HG02610 (cell line): Measurements from ENCODE around the gene MCOLN1.
"Not testable (repeated sequence)": the region's sequence is repeated elsewhere in the genome, so short reads cannot be mapped to it uniquely, and the experiment has no call there.

Experiments
- ATAC-seq: cut with Tn5 transposase; IDR thresholded peaks from one replicate; pipeline ENCODE4 v1.9.1; 2021; ENCODE audit warnings: mild to moderate bottlenecking, moderate library complexity; ENCODE audit not compliant: unreplicated experiment

Gene MCOLN1

GRCh38 chr19:7522923-7523667, 671 bp downstream of the MCOLN1 start:
- ATAC-seq: no peak

- ATAC-seq: no peak
Measured at GRCh38 chr19:7524523-7524922, 2.1 kb downstream of the MCOLN1 start.

GRCh38 chr19:7524992-7525739, 2.7 kb downstream of the MCOLN1 start:
- ATAC-seq: no peak

GRCh38 chr19:7526059-7526929, 3.9 kb downstream of the MCOLN1 start:
- ATAC-seq: no peak

- no peak for ATAC-seq
Measured at GRCh38 chr19:7527516-7528191, 5.2 kb downstream of the MCOLN1 start.

- ATAC-seq: no peak
Measured at GRCh38 chr19:7528192-7528519, 5.7 kb downstream of the MCOLN1 start.

- no peak for ATAC-seq
Measured at GRCh38 chr19:7528522-7529245, 6.3 kb downstream of the MCOLN1 start.

- ATAC-seq: no peak
Measured at GRCh38 chr19:7529246-7529600, 6.8 kb downstream of the MCOLN1 start.

GRCh38 chr19:7529610-7530490, 7.4 kb downstream of the MCOLN1 start:
- no peak for ATAC-seq

- ATAC-seq: no peak
Measured at GRCh38 chr19:7533281-7533885, 11.0 kb downstream of the MCOLN1 start.

GRCh38 chr19:7533925-7534480, 11.6 kb downstream of the MCOLN1 start:
- ATAC-seq: no peak

GRCh38 chr19:7534531-7535046, 12.2 kb downstream of the MCOLN1 start:
- ATAC-seq: peak; percentile 4

- peak; percentile 58 for ATAC-seq
Measured at GRCh38 chr19:7535047-7535997, 12.9 kb downstream of the MCOLN1 start, which contains the start of gene PNPLA6. TSS of gene PNPLA6 (plus strand) at chr19:7535717. CDS start at chr19:7535789, 72 bp downstream.

- ATAC-seq: no peak
Measured at GRCh38 chr19:7535998-7536695, 13.7 kb downstream of the MCOLN1 start.

GRCh38 chr19:7538990-7539389, 16.6 kb downstream of the MCOLN1 start:
- not testable (repeated sequence) for ATAC-seq

GRCh38 chr19:7539827-7540425, 17.5 kb downstream of the MCOLN1 start:
- ATAC-seq: no peak
